Midbrain (tissue), 1 donor: ENCODE results near the gene LPIN2.
"Not testable (repeated sequence)": the region's sequence is repeated elsewhere in the genome, so short reads cannot be mapped to it uniquely, and the experiment has no call there.

Experiments used
- DNase-seq: peaks from one replicate; lab custom pipeline; 2025; lab: John Stamatoyannopoulos, UW

The LPIN2 gene

GRCh38 chr18:3042379-3042778 is 29.4 kb upstream of the LPIN2 start:
- DNase-seq = no peak

GRCh38 chr18:3041843-3042242 is 28.9 kb upstream of the LPIN2 start:
- no peak for DNase-seq

GRCh38 chr18:3040881-3041280 is 27.9 kb upstream of the LPIN2 start:
- no peak for DNase-seq

- no peak for DNase-seq
These were observed 27.2 kb upstream of the LPIN2 start for GRCh38 chr18:3040173-3040572.

- DNase-seq = no peak
These were observed 24.5 kb upstream of the LPIN2 start for GRCh38 chr18:3037423-3037915.

- DNase-seq = no peak
These were observed 23.2 kb upstream of the LPIN2 start for GRCh38 chr18:3036108-3036507.

- no peak for DNase-seq
These were observed 22.7 kb upstream of the LPIN2 start for GRCh38 chr18:3035635-3036034.

- DNase-seq = no peak
These were observed 19.8 kb upstream of the LPIN2 start for GRCh38 chr18:3032721-3033120.

GRCh38 chr18:3029215-3029952 is 16.4 kb upstream of the LPIN2 start:
- DNase-seq = no peak

GRCh38 chr18:3028115-3028514 is 15.2 kb upstream of the LPIN2 start:
- DNase-seq = not testable (repeated sequence)

GRCh38 chr18:3027370-3027891 is 14.5 kb upstream of the LPIN2 start:
- no peak for DNase-seq

GRCh38 chr18:3025544-3025943 is 12.6 kb upstream of the LPIN2 start:
- DNase-seq = no peak

GRCh38 chr18:3023603-3024002 is 10.7 kb upstream of the LPIN2 start:
- not testable (repeated sequence) for DNase-seq

GRCh38 chr18:3016585-3017297 is 3.8 kb upstream of the LPIN2 start:
- peak; percentile 43 for DNase-seq

- DNase-seq = no peak
These were observed 2.9 kb upstream of the LPIN2 start for GRCh38 chr18:3015851-3016250.

GRCh38 chr18:3015204-3015592 is 2.3 kb upstream of the LPIN2 start:
- DNase-seq = no peak

- peak; percentile 21 for DNase-seq
These were observed 1.7 kb upstream of the LPIN2 start for GRCh38 chr18:3014503-3015203.

GRCh38 chr18:3012136-3013023 is 564 bp downstream of the LPIN2 start:
- DNase-seq = peak; percentile 41

GRCh38 chr18:3010086-3010485 is 2.9 kb downstream of the LPIN2 start:
- no peak for DNase-seq

GRCh38 chr18:3008541-3008940 is 4.4 kb downstream of the LPIN2 start:
- no peak for DNase-seq

GRCh38 chr18:3007491-3007890 is 5.5 kb downstream of the LPIN2 start:
- no peak for DNase-seq

- no peak for DNase-seq
These were observed 7.5 kb downstream of the LPIN2 start for GRCh38 chr18:3005462-3005861.
